GM12865 (cell line): ENCODE measurements around the gene TXNDC8.

Experiments used
- DNase-seq: peaks from one replicate; pipeline ENCODE4 v3.0.0; 2010; ENCODE audit warnings: low read depth
- H3K4me3 ChIP-seq: 2 replicates; pipeline ENCODE4 v1.5.1; 2011; ENCODE audit warnings: mild to moderate bottlenecking, low read depth, low read length, control low read depth
- TF ChIP-seq, protein P1 (sequence below): IDR thresholded peaks from 2 replicates; pipeline ENCODE4 v1.5.1; 2011; ENCODE audit warnings: low read length, control low read depth, low read depth, inconsistent platforms; ENCODE audit not compliant: insufficient read depth; ENCODE audit errors: missing control alignments

TXNDC8 gene

GRCh38 chr9:110340306-110340705, 2.6 kb upstream of the TXNDC8 start:
- DNase-seq, result peak; percentile 11
- TF ChIP-seq, protein P1, sequence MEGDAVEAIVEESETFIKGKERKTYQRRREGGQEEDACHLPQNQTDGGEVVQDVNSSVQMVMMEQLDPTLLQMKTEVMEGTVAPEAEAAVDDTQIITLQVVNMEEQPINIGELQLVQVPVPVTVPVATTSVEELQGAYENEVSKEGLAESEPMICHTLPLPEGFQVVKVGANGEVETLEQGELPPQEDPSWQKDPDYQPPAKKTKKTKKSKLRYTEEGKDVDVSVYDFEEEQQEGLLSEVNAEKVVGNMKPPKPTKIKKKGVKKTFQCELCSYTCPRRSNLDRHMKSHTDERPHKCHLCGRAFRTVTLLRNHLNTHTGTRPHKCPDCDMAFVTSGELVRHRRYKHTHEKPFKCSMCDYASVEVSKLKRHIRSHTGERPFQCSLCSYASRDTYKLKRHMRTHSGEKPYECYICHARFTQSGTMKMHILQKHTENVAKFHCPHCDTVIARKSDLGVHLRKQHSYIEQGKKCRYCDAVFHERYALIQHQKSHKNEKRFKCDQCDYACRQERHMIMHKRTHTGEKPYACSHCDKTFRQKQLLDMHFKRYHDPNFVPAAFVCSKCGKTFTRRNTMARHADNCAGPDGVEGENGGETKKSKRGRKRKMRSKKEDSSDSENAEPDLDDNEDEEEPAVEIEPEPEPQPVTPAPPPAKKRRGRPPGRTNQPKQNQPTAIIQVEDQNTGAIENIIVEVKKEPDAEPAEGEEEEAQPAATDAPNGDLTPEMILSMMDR, result peak; percentile 16
- no peak overlapping the region for H3K4me3 ChIP-seq

DNA sequence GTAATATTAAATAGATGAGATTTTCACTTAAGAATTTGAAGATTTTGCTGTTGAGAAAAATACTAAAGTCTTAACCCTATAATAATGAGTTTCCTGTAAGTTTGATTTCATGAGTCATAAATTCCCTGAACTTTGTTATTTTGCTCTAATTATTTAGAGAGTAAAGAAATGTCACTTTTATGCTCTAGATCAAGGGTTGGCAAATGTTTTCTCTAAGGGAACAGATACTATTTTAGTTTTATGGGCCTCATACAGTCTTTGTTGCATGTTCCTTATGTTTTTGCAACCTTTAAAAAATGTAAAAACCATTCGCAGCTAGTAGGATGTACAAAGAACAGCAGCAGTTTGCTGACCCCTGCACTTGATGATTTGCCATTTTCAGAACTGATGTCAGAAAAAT, 480 bp upstream of the TXNDC8 start:
- no peak overlapping the region for H3K4me3 ChIP-seq
- DNase-seq, result no peak
- TF ChIP-seq, protein P1, result no peak

DNA sequence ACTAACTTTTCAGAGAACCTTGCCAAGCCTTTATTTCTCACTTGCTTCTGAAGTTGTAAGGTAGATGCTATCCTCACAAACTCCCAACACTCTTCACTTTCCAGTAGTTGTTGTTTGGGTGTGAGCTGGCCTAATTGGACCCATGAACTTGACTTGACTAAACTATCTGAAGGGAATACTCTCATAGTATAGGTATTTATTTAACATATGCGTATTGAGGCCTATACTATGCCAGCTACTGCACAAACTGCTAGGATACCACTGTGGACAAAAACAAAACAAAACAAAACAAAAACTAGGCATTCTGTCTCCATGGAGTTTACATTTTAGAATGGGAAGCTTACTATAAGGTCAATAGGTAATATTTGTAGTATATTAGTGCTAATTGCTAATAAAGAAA, 1.3 kb downstream of the TXNDC8 start:
- no peak overlapping the region for H3K4me3 ChIP-seq
- DNase-seq, result no peak
- TF ChIP-seq, protein P1, result no peak

DNA sequence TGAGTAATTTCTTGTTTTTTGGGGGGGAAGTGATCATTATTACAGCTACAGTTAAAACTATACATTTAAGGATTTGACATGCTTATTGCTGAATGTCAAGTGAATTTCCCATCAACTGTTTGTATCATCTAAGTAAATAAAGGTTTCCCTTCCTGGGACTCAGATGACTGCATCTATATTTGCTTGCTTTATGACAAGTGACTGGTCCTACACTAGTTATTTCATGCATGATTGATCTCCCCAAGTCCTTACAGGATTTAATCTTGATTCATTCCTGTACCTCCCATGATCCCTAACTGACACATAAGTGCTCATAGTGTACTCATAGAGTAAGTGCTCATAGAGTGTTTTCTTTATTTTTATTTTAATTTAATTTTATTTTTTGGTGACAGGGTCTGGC, 2.8 kb downstream of the TXNDC8 start:
- H3K4me3 ChIP-seq, result no peak overlapping the region
- peak; percentile 4 for DNase-seq
- TF ChIP-seq, protein P1, result no peak

GRCh38 chr9:110334183-110334582, 3.5 kb downstream of the TXNDC8 start:
- no peak overlapping the region for H3K4me3 ChIP-seq
- TF ChIP-seq, protein P1, result no peak
- DNase-seq, result peak; percentile 24

DNA sequence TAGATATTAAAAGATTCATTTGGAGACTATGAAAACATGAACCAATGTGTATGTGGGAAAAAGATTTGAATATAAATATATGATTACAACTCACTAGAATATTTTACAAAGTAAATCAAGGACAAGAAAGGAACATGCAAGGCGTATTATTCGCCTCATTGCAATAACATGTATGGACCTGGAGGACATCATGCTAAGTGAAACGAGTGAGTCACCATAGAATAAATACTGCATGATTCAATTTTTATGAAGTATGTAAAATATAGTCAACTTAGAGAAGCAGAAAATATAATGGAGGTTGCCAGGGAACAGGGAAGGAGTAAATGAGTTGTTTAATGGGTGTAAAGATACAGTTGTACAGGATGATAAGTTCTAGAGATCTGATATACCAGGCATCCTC, 4.9 kb downstream of the TXNDC8 start:
- no peak for DNase-seq
- no peak overlapping the region for H3K4me3 ChIP-seq
- TF ChIP-seq, protein P1, result no peak

DNA sequence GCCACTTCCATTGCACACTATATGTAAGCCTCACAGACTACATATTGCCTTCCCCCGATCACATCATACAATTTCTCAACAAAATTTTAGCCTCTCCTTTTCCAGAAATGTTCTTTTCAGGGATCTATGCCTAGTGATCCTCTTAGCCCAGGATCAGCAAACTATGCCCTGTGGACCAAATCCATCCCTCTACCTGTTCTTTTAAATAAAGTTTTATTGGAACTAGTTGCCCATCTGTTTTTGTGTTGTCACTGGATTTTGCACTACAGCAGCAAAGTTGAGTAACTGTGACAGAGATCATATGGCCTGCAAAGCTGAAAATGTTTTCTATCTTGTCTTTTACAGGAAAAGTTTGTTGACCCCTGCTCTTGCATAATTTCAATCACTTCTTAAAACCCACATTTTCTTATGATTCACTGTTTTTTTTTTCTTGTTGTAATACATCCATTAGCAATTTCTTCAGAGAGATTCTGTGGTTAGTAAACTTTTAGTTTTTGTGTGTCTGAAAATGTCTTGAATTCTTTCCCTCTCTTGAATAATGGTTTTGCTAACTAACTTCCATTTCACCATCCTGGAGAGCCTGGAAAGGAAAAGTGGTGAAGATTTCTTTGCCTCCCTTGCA, 7.1 kb downstream of the TXNDC8 start:
- TF ChIP-seq, protein P1, result no peak
- no peak for DNase-seq

More for the DNA sequence above, 7.1 kb downstream of the TXNDC8 start:
- no peak overlapping the region for H3K4me3 ChIP-seq
